ENCODE measurements around the gene DIP2C.

DNA sequence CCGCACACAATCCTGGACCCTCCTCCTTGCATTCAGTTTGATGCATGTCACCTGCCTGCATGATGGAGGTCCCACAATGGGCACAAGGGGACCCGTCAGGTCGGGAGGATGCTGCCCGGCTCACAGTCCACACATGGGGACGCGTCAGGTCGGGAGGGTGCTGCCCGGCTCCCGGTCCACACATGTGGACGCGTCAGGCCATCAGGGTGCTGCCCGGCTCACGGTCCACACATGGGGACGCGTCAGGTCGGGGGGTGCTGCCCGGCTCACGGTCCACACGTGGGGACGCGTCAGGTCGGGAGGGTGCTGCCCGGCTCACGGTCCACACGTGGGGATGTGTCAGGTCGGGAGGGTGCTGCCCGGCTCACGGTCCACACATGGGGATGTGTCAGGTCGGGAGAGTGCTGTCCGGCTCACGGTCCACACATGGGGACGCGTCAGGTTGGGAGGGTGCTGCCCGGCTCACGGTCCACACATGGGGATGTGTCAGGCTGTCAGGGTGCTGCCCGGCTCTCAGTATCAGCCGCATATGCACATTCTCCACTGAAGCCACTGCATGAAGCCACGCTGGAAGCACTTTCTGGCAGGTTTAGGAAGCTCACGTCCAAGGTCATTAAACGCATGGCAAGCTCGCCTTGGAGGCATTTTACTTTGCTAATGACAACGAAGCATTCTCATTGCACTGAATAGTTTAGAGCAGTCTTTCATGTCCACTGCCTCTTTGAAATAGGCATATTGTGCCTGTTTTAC lies 50.3 kb downstream of the DIP2C start:
- no peak for TF ChIP-seq GATA2 (CRISPR knock-in tag; IDR thresholded peaks at IDR 0.05)
- TF ChIP-seq, protein P1, sequence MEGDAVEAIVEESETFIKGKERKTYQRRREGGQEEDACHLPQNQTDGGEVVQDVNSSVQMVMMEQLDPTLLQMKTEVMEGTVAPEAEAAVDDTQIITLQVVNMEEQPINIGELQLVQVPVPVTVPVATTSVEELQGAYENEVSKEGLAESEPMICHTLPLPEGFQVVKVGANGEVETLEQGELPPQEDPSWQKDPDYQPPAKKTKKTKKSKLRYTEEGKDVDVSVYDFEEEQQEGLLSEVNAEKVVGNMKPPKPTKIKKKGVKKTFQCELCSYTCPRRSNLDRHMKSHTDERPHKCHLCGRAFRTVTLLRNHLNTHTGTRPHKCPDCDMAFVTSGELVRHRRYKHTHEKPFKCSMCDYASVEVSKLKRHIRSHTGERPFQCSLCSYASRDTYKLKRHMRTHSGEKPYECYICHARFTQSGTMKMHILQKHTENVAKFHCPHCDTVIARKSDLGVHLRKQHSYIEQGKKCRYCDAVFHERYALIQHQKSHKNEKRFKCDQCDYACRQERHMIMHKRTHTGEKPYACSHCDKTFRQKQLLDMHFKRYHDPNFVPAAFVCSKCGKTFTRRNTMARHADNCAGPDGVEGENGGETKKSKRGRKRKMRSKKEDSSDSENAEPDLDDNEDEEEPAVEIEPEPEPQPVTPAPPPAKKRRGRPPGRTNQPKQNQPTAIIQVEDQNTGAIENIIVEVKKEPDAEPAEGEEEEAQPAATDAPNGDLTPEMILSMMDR (IDR thresholded peaks at IDR 0.05) = no peak
- no peak for TF ChIP-seq MXI1 (IDR thresholded peaks at IDR 0.05; ENCODE audit: low read depth, low read length)
- no peak for TF ChIP-seq FOSL2 (IDR thresholded peaks at IDR 0.05; ENCODE audit: borderline replicate concordance, low read depth)
- TF ChIP-seq, protein P2, sequence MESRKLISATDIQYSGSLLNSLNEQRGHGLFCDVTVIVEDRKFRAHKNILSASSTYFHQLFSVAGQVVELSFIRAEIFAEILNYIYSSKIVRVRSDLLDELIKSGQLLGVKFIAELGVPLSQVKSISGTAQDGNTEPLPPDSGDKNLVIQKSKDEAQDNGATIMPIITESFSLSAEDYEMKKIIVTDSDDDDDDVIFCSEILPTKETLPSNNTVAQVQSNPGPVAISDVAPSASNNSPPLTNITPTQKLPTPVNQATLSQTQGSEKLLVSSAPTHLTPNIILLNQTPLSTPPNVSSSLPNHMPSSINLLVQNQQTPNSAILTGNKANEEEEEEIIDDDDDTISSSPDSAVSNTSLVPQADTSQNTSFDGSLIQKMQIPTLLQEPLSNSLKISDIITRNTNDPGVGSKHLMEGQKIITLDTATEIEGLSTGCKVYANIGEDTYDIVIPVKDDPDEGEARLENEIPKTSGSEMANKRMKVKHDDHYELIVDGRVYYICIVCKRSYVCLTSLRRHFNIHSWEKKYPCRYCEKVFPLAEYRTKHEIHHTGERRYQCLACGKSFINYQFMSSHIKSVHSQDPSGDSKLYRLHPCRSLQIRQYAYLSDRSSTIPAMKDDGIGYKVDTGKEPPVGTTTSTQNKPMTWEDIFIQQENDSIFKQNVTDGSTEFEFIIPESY (IDR thresholded peaks at IDR 0.05; ENCODE audit: borderline replicate concordance, low read depth) = no peak
- no peak for TF ChIP-seq TCF12 (IDR thresholded peaks at IDR 0.05)
- TF ChIP-seq RAD21 (IDR thresholded peaks at IDR 0.05; ENCODE audit: low read length) = no peak
- TF ChIP-seq POLR2AphosphoS5 (IDR thresholded peaks at IDR 0.05; ENCODE audit: low read depth, low read length) = no peak
- TF ChIP-seq EZH2phosphoT487 (IDR thresholded peaks at IDR 0.05; ENCODE audit: borderline replicate concordance, low read depth) = no peak
- TF ChIP-seq, protein P3, sequence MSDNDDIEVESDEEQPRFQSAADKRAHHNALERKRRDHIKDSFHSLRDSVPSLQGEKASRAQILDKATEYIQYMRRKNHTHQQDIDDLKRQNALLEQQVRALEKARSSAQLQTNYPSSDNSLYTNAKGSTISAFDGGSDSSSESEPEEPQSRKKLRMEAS (IDR thresholded peaks at IDR 0.05; ENCODE audit: low read depth) = no peak
